Islet of Langerhans (tissue), 1 donor: ENCODE results near the gene VPS26B.
"Not testable (repeated sequence)": the region's sequence is repeated elsewhere in the genome, so short reads cannot be mapped to it uniquely, and the experiment has no call there.

ENCODE experiments used
- FAIRE-seq: peaks from one replicate; lab custom pipeline; 2011; peaks lifted over from hg19 to GRCh38; lab: Jason Lieb, UNC

VPS26B gene

GRCh38 chr11:134258577-134258976 is 34.1 kb downstream of the VPS26B start:
- FAIRE-seq, result no peak

- FAIRE-seq, result no peak
Observed at GRCh38 chr11:134260503-134260902, 36.0 kb downstream of the VPS26B start.

- FAIRE-seq, result no peak
Observed at GRCh38 chr11:134260983-134261382, 36.5 kb downstream of the VPS26B start.

GRCh38 chr11:134261626-134262488 is 37.4 kb downstream of the VPS26B start:
- FAIRE-seq, result no peak

- FAIRE-seq, result no peak
Observed at GRCh38 chr11:134264966-134265764, 40.7 kb downstream of the VPS26B start.

GRCh38 chr11:134266440-134266839 is 42.0 kb downstream of the VPS26B start:
- FAIRE-seq, result no peak

- no peak for FAIRE-seq
Observed at GRCh38 chr11:134266841-134267251, 42.4 kb downstream of the VPS26B start.

- no peak for FAIRE-seq
Observed at GRCh38 chr11:134267461-134267860, 43.0 kb downstream of the VPS26B start.

- no peak for FAIRE-seq
Observed at GRCh38 chr11:134267966-134268365, 43.5 kb downstream of the VPS26B start.

- no peak for FAIRE-seq
Observed at GRCh38 chr11:134270250-134270714, 45.8 kb downstream of the VPS26B start.

- FAIRE-seq, result no peak
Observed at GRCh38 chr11:134271978-134272377, 47.5 kb downstream of the VPS26B start.

- no peak for FAIRE-seq
Observed at GRCh38 chr11:134272381-134273316, 48.2 kb downstream of the VPS26B start.

- FAIRE-seq, result no peak
Observed at GRCh38 chr11:134273317-134273712, 48.8 kb downstream of the VPS26B start.

- FAIRE-seq, result no peak
Observed at GRCh38 chr11:134275188-134275533, 50.7 kb downstream of the VPS26B start.

GRCh38 chr11:134275534-134276395 is 51.3 kb downstream of the VPS26B start, which contains the start of gene GLB1L3:
TSS of gene GLB1L3 (plus strand) at chr11:134276379. CDS start at chr11:134276741, 362 bp downstream.
- FAIRE-seq, result no peak

GRCh38 chr11:134276396-134277182 is 52.1 kb downstream of the VPS26B start:
- no peak for FAIRE-seq

GRCh38 chr11:134277183-134278001 is 52.9 kb downstream of the VPS26B start:
- no peak for FAIRE-seq

- no peak for FAIRE-seq
Observed at GRCh38 chr11:134278356-134278755, 53.9 kb downstream of the VPS26B start.

- FAIRE-seq, result not testable (repeated sequence)
Observed at GRCh38 chr11:134281635-134282034, 57.2 kb downstream of the VPS26B start.
